ENCODE measurements around the gene PHRF1.

The PHRF1 gene

DNA sequence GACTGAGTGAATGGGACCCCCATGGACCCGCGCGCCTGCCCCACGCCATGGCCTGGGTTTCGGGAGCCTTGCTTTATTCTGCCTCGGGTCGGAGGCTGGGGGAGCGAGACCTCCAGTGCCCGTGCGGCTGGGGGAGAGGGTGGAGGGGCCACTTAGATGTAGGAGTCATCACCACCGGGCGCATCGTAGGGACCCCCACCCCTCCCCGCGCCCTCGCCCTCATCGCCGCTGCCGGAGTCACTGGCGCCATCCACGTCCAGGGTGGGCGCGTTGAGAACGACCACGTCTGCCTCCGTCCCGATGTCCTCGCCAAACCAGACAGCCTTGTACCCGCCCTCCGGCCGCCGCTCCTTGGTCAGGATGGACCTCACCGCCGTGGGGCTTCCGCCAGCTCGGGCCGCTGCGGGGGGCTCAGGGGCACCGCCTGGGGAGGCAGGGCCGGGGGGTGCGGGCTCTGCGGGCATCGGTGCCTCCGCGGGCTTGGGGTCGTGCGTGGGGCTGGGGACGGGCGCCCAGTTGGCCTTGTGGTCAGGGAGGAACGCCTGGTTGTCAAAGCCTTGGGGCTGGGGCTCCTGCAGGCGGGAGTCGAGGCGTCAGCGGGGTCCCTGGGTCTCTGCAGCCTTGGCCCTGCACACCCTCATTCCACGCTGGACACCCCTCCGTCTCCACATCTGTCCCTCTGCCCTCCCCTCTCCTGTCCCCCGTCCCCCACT lies 41.1 kb downstream of the PHRF1 start:
- DNase-seq: no peak

DNA sequence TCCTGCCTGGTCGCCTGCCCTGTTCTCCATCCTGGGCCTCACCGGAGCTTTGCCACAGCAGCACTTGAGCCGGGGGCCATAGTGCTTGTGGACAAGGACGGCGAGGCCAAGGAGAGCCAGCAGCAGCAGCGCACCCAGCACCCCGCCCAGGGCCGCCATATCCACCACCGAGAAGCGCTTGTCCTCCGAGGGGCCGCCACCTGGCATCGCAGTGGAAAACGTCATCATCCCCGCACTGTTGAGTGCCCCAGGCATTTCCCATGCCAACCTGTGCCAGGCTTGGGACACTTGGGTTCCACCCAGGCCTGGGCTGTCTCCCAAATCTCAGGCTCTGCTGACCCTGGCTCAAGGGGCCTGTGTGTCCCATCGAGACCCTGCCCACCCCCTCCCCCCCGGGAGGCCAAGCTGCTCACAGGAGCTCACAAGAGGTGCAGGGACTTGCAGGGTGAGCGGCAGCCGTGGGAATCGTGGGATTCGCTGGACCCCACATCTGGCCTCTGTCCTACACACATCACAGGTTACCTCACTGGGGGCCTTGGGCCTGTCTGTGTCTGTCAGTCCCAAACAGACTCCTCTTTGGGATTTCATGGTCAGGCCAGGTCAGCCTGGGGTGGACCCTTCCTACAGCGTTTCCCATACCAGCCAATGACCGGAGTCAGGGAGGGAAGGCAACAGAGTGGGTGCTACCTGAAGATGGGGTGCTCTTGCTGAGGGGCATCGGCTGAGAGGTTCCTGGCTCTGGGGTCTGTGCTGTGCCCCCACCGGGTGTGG lies 41.8 kb downstream of the PHRF1 start:
- DNase-seq: no peak

DNA sequence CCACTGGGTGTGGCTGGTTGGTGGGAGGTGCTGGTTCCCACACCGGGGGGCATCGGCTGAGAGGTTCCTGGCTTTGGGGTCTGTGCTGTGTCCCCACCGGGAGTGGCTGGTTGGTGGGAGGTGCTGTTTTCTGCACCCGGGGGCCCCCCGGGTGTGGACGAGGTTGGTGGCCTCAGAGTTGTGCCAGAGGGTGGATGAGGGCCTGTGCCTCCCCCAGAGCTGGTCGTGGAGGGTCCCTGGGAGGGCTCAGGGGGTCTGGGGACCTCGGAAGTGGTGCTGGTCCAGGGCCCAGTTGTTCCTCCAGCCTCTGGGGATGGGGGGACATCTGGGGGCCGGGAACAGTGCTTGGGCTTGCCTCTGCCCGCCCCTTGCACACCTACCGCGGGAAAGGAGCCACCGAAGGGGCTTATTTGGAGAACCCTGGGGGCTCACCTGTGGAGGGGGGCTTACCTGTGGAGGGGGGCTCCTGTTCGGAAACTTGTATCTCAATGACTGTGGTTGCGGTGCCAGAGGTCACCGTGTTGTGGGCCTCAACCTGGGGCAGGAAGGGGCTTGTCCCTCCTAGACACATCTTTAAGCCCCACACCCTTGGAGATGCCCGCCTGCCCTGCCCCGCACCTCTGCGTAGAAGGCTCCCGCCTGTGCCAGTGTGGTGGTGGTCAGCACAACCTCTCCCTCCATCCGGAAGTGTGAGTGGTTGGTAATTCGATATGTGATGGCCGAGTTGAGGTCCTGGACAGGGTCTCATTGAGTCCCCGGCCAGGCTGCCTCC lies 42.8 kb downstream of the PHRF1 start:
- DNase-seq: no peak

DNA sequence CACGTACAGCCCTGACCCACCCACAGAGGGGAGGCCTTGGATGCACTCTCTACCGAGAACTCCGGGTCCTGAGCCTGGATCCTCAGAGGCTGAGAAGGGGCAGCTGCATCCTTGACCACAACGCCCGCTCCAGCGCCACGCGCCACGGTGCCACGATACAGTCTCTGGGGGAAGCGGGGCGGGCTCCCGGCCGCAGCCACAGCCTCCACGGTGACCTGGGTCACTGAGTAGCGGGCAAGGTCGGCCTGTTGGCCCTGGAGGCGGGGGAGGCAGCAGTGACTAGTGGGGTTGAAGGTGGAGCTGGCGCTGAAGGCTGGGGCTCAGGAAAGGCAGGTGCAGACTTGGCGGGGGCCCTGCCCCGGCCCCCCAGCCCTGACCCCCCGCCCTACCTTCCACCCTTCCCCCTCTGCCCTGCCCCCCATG lies 43.4 kb downstream of the PHRF1 start:
- no peak for DNase-seq

DNA sequence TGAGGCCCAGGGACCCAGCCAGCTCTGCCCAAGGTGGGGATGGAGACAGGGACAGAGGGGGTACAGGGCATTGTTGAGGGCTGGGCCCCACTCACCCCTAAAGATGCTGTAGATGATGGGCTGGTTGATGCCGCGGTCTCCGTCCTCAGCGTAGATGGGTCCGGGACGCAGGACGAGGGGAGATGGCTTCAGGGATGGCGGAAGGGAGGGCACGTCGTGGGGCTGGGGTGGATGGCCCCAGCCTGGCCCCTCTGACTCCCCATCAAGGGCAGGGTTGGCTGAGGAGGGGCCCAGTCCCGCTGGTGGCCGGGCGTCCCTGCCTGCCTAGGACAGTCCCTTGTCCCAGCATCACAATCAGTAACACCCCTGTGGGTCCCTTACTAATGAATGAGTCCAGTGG lies 43.9 kb downstream of the PHRF1 start:
- DNase-seq: no peak

DNA sequence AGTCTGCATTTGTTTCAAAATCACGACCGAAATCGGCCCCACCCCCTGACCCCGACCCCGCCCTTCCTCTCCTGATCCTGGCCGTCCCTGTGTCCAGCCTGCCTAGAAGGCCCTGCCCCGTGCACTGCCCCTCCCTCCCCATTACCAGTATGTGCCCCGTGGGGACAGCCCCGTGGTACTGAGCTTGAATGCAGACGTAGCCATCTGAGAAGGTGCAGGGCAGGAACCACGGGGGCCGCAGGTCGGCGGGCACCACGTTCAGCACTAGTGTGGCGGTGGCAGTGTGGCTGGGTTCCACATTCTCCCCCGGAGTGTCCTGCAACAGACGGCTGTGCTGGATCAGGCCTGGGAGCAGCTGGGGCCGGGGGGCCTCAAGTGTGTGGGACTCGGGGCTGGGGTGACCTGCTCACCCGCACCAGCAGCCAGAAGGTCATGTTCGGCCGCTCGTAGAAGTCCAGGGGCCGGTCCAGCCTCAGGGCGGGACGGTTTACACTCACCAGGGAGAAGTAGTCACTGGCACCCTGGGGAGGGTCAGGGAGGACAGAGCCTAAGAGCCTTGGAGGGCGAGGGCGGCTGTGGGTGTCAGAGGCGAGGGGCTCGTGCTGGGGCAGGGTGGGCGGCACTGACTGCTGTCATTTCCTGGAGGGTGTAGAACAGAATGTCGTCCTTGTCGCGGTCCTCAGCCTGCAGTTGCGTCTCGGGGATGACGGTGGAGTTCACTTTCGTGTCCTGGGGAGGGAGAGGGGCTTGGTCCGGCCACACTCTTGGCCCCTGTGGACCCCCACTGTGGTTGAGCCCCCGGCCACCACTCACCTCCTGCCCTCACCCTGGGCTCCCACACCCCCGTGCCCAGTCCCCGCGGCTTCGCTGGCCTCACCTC lies 44.9 kb downstream of the PHRF1 start:
- DNase-seq: no peak

DNA sequence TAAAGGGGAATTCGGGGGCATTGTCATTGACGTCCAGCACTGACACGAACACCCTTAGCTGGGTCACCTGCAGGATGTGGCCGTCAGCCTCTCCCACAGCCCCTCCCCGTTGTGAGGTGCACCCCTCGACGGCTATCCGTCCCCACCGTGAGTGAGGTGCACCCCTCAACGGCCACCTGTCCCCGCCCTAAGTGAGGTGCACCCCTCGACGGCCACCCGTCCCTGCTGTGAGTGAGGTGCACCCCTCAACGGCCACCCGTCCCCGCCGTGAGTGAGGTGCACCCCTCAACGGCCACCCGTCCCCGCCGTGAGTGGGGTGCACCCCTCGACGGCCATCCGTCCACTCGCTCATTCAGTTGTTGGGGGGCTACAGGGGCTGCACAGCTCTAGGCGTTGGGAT lies 45.6 kb downstream of the PHRF1 start:
- no peak for DNase-seq

DNA sequence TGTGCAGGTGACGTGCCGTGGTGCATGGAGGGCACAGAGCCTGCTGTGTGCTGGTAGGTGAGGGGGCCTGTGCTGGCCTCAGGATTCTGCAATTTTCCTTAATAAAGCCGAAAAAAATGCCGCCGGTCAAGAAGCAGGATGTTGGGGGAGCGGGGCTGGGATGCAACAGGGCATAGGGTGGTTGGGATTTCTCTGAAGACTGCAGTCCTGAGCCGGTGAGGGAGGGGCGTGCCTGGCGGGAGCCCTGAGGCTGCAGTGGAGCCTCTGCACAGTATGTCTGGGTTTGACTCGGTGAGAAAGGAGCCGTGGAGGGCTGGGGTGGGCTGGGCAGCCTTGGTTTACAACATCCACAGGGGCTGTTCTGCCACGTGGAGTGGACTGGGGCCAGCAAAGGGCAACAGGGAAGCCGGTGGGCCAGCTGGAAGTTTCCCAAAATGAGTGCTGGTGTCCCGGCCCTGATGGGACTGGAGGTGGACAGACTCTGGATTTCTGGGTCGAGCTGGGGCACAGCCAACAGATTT lies 47.1 kb downstream of the PHRF1 start:
- DNase-seq: no peak

DNA sequence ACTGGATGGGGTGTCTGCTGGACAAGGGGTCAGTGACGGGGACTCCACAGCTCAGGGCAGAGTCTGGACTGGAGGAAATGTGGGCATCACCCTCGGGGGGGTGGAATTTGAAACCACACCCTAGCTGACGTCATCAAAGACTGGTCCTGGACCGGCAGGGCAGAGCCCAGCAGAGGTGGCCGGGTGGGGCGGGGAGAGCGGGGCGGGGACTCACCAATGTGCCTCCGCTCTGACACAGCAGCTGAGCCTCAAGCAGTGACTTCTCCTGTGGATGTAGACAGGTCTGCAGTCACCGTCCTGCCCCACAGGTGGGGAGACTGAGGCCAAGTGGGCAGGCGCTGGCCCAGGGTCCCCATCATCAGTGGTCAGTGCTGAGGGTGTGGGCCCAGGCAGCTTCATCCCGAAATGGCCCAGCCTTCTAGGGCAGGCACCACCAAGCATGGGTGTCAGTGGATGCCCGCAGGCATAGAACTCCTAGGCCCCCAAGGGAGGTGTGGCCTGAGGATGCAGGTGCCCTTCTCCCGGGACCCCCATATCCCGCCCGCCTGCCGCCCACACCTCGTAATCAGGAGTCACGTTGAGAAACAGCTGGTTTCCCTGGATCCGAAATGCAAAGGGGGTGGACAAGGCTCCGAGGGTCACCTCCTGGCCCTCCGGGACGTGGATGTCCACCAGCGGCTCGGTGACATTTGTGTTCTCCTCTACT lies 47.9 kb downstream of the PHRF1 start:
- no peak for DNase-seq

DNA sequence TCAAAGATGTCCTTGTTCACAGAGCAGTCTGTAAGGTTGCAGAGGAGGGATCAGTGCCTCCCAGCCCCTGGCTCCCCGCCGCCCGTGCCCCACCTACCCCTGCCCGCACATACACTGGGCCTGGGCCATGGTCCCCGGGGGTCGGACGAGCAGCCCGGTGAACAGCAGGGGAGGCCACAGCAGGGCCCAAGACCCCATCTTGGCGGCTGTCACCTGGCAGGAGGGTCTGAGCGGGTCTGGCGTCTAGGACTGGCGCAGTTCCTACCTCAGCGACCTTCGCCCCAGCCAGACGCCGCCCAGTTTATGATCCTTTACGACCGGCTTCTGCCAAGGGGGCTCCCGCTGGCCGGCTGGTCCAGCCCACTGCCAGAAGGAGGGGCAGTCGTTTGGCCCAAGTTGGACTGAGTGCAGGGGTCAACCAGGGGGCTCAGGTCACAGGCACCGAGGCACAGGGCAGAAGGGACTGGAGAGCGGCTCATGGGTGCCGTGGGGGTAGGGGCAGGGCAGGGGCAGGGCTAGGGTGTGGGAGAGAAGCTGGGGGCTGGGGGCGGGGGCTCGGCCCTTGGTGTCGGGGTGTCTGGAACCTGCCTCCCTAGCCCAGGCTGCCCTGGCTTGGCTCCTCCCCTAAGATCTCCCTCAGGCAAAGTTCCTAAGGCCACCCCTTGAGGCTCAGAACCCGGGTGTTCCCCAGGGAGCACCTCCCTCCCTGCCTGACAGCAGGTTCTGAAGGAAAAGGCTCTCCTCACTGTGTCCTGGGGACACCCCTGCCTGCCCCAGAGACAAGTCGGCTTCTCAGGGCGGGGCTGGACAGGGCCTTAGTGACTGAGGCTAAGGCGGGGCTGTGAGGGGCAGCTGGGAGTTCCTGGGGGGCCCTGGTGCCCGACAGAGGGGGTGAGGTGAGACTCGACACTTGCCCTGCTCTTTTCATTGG lies 48.7 kb downstream of the PHRF1 start, which contains the start of gene CDHR5:
CDHR5 (minus strand) TSS at position 251 of the 931 bp plus-strand sequence; CDS start at position 198, 53 bp downstream.
- no peak for DNase-seq

DNA sequence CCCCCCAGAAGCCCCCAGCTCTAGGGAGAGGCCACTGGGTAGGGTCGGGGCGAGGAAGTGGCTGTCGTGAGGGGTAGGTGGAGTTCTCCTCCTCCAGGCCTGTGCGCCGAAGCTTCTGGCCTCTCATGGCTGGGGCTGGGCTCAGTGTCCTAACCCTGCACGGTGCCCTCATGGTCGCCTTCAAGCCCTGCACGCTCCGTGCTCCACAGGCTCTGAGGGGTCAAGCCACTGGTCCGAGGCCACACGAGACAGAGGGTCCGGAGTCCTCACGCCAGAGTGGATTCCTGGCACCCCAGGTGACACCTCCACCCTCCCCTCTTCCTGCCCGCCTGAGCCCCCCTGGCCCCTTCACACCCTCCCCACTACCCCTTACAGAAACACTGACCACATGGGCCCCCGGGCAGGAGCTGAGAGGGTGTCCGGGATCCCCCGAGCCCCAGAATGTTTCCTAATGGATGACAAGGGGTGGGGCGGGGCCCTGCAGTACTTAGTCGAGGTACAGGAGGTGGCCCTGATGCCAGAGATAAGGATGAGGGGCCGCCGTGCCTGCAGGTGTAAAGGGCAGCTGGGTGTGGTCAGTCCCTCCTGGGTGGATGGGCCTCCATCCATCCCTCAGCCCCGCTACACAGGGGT lies 49.5 kb downstream of the PHRF1 start:
- DNase-seq: no peak

DNA sequence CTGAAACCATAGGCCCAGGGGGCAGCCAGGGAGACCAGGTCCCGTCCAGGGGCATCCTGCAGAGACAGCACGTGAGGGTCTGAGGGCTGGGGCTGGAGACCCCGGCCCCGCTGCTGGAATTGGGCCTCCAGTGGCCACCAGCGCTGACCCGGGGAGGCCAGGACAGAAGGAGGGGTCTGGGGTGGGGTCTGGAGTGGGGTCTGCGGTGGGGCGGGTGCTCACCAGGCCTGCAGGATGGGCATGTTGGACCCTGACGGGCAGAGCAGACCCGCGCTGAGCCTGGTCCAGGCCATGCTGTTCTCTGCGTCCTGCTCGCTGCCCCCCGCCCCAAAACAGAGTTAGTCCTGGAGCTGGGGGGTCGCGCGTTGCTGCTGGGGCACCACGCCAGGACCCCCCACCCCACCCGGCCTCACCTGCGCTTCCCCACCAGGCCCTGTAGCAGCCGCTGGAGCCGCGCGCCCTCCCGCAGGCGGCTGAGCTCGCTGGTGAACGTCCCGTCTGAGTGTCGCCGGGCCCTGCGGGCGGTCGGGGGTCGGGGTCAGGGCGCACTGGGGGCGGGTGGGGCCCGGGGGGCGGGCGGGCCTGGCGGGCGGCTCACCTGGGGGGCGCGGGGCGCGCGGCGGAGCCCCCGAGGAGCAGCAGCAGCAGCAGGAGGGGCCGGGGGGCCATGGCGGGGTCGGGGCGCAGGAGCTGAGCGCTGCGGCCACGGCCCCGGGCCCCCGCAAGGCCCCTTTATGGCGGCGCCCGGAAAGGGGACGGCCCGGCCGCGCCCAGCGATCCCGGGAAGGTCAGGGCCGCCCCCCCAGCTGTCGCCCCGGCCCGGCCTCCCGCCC lies 50.4 kb downstream of the PHRF1 start, which contains the start of gene SCT:
SCT (minus strand) TSS at position 707 of the 833 bp plus-strand sequence; CDS start at position 669, 38 bp downstream.
- no peak for DNase-seq

DNA sequence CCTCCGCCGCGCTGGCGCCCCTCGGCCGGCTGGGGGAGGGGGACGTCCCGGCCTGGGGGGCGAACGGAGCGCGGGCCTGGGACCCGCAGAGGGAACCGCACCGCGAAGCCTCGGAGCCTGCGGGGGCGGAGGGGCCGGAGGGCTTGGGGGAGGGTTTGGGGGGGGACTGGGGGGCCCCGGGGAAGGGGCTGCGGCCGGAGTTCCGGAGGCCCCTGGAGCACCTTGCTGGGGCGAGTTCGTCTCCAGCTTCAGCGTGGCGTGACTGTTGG lies 51.0 kb downstream of the PHRF1 start:
- no peak for DNase-seq

DNA sequence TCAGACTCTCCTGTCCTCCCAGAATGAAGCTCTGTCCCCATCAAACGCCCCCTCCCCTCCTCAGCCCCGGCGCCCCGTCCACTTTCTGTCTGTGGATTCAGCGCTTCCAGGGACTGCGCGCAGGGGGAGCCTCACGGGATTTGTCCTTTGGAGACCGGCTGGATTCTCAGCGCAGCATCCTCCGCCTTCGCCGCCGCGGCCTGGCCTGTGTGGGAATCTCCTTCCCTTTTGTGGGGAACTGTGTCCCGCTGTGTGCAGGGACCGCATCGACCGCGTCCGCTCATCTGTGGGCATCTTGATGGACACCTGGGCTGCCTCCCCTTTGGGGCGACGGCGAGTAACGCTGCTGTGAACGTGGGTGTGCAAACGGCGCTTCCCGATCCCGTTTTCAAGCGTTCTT lies 51.8 kb downstream of the PHRF1 start:
- no peak for DNase-seq

DNA sequence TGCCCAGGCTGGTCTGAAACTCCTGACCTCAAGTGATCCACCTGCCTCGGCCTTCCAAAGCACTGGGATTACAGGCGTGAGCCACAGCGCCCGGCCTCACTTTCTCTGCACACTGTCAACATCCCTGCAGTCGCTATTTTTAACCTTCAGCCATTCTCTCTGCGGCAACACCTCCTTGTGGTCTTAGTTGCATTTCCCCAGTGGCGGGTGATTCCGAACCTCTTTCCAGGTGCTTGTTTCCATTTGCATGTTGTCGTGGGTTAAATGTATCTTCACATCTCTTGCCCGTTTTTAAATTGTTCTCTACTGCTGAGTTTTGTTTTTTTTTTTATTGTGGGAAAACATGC lies 52.9 kb downstream of the PHRF1 start:
- no peak for DNase-seq

DNA sequence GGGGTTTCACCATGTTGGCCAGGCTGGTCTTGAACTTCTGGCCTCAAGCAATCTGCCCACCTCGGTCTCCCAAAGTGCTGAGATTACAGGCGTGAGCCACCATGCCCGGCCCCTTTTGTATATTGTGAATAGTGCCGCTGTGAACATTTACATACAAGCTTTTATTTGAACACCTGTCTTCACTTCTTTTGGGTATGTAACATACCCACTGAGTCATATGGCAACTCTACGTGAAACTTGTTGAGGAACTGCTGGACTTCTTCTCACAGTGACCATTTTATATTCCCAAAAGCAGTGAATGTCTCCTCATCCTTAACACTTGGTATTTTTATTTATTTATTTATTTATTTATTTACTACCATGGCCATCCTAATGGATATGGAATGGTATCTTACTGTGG lies 54.6 kb downstream of the PHRF1 start:
- no peak for DNase-seq

DNA sequence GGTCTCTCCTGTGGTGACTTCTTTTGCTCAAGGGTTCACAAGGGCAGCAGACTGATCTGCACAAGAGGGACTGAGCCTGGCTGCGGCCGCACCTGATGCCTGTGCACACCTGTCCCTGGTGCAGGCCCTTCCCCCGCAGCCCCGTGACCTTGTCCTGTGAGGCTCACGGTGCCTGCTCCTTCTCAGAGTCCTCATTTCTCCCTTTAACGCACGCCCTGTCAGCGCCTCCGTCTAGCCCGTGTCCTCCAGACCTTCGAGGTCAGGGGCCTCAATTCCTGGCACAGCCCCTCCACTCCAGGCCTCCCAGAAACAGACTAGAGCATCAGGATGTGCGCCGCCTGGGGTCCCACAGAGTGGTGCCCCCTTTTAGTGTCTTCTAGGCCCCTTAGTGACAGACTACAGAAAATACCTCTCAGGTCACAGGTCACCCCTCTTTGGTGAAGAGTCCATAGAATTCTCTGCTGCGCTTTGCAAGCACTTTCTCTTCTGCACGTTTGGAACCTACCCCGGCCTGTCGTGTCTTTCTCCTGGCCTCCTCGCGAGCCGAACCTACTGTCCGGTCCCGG lies 59.8 kb downstream of the PHRF1 start:
- no peak for DNase-seq

DNA sequence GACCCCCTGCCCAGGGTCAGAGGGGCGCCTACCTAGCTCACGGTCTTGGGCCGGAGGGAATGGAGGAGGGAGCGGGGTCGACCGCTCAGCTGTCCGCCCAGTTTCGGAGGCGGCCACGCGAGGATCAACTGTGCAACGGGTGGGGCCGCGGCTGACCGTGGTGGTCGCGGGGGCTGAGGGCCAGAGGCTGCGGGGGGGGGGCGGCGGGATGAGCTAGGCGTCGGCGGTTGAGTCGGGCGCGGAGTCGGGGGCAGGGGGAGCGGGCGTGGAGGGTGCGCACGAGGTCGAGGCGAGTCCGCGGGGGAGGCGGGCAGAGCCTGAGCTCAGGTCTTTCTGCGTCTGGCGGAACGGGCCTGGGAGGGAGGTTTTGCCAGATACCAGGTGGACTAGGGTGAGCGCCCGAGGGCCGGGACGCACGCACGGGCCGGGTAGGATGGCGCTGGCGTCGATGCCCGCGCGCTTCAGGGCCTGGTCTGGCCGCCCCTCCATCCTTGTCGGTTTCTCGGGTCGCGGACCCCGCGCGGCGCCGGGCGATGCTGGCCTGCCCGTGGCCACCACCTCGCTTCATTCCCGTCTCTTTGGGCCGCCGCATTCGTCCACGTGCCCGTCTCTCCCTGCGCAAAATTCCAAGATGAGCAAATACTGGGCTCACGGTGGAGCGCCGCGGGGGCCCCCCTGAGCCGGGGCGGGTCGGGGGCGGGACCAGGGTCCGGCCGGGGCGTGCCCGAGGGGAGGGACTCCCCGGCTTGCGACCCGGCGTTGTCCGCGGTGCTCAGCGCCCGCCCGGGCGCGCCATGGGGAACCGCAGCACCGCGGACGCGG lies 60.5 kb downstream of the PHRF1 start, which contains the start of gene DRD4:
DRD4 (plus strand) TSS at position 759 of the 822 bp plus-strand sequence; CDS start at position 795, 36 bp downstream.
- no peak for DNase-seq

All from activated CD4-positive, CD25-positive, alpha-beta regulatory T cell treated with anti-CD3 and anti-CD28 coated beads, Interleukin-2, amount 50 U/mL, for 72 hours (primary cell).